ENCODE results near the gene VAPA. TPM values are rescaled to one million over a fixed set of nuclear protein-coding genes. Genes with fewer than 3 reads are reported as not detected.
A peak's percentile ranks its signal among the peaks of the same experiment; 100 is the strongest.

Gene VAPA
- total and polyA plus RNA-seq, 9 of the 15 experiments (the other 6 are each of a cell fraction or from before 2014, with no cell fraction given), result 219 to 902 (median 526) TPM

DNA sequence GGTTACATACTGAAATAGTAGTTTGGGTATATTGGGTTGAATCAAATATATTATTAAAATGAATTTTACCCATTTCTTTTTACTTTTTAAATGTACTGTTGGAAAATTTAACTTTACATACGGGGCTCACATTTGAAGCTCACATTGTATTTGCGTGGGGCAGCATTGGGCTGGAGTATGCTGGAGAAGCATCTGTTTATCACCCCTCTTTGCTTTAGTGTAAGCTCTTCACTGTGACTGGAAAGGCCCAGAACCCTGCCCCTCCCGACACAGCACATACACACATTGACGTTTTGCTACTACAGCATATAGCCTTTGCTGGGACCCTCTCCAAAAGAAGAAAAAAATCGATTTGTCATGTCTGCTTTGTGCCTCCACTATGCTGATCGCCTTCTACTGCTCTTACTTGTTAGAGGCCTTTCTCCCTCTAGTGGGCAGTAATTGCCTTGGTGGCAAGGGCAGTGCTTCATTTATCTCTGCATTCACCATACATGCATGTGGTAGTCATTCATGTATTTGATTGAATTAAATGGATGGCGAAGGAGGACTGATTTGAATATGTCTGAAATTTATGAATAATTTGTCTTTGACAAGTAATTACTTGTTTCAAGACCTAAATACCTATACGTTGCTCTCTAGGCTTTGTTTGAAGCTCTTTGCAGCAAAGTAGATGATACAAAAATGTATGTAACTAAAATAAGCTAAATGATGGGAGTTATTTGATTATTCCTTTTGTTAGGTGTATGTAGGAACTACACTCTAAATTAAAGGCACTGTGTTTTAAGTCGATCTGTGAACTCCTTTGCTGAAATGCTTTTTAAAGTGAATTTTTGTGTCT, 37.4 kb downstream of the VAPA start:
- no peaks in the 10 kb centered on the region for H3K9me1 ChIP-seq (ENCODE audit: control insufficient read depth, insufficient read depth, low read length)
- no peak overlapping the region for H3K4me3 ChIP-seq
- H4K20me1 ChIP-seq (replicated peaks; ENCODE audit: control insufficient read depth, insufficient read depth, low read length), result no peaks in the 10 kb centered on the region
- 0 out of 4 replicates have a peak overlapping the region, but pooled peaks of 1 of the 2 experiments have one; percentile 11 for H3K9ac ChIP-seq (ENCODE audit: insufficient read depth in 1 of 2, low read depth in 2 of 2, low read length in 2 of 2)
- peak overlapping the region; percentile 10; the same call in 1 of the 2 replicates for H3K4me2 ChIP-seq (ENCODE audit: insufficient read depth, low read length)
- DNase-seq (ENCODE audit: extremely low read depth in 1 of 4, low spot score in 3 of 4) (peak; percentile 20 to 79 (median 45)), ATAC-seq (peak; percentile 66), FAIRE-seq (peak; percentile 85)
- H3K27ac ChIP-seq (ENCODE audit: extremely low read depth, low read depth, low read length), result peak overlapping the region; percentile 81
- H3K36me3 ChIP-seq (ENCODE audit: control insufficient read depth, insufficient read depth, low read length), result peaks cover 95% of the 10 kb centered on the region
- 46% methylated on average over 9 of the region's 9 CpGs for WGBS (ENCODE audit: insufficient coverage, low coverage, missing lambda C conversion rate)
- intact Hi-C loops (cut with micrococcal nuclease) (loop anchor here (5.0 to 10.0 kb wide), 5 partner anchors 99 to 376 kb away; no protein-coding TSS in a partner anchor), in situ Hi-C loops (cut with MboI) (no loop called here)
- H2AFZ ChIP-seq (ENCODE audit: low read depth, low read length), result no peak overlapping the region
- H3K79me2 ChIP-seq (ENCODE audit: control insufficient read depth, insufficient read depth, low read length), result peaks cover 96% of the 10 kb centered on the region
- BruUV-seq (replicated peaks), result no TSS peak
- peaks cover 22 to 54% of the 10 kb centered on the region in 2 experiments; a peak in 4 of 5 replicates for H3K4me1 ChIP-seq (replicated peaks in 1 of 2; ENCODE audit: control insufficient read depth in 2 of 2, insufficient read depth in 2 of 2, low read length in 2 of 2)
- H3K9me3 ChIP-seq (replicated peaks; ENCODE audit: control insufficient read depth, insufficient read depth, low read depth, low read length), result no peaks in the 10 kb centered on the region
- ChIA-PET CTCF (ENCODE audit: low intra/inter-chr PET ratio) (interaction anchor here (0.7 to 1.0 kb wide), 2 partner anchors 34 to 139 kb away, joined by 3 read pairs; no protein-coding TSS in a partner anchor), POLR2A (interaction anchor here (0.5 to 2.8 kb wide), 20 partner anchors 7 to 1393 kb away, joined by 3 to 8 read pairs (median 4); no protein-coding TSS in a partner anchor)
- H3K27me3 ChIP-seq (ENCODE audit: control insufficient read depth in 2 of 2, insufficient read depth in 2 of 2, low read length in 2 of 2), result no peaks in the 10 kb centered on the region
- no peak for TF ChIP-seq HNRNPL (IDR thresholded peaks at IDR 0.05; ENCODE audit: low read depth, low read length)
- no peak for TF ChIP-seq KLF6 (CRISPR knock-in tag; IDR thresholded peaks at IDR 0.05; ENCODE audit: borderline replicate concordance)
- TF ChIP-seq, protein P1, sequence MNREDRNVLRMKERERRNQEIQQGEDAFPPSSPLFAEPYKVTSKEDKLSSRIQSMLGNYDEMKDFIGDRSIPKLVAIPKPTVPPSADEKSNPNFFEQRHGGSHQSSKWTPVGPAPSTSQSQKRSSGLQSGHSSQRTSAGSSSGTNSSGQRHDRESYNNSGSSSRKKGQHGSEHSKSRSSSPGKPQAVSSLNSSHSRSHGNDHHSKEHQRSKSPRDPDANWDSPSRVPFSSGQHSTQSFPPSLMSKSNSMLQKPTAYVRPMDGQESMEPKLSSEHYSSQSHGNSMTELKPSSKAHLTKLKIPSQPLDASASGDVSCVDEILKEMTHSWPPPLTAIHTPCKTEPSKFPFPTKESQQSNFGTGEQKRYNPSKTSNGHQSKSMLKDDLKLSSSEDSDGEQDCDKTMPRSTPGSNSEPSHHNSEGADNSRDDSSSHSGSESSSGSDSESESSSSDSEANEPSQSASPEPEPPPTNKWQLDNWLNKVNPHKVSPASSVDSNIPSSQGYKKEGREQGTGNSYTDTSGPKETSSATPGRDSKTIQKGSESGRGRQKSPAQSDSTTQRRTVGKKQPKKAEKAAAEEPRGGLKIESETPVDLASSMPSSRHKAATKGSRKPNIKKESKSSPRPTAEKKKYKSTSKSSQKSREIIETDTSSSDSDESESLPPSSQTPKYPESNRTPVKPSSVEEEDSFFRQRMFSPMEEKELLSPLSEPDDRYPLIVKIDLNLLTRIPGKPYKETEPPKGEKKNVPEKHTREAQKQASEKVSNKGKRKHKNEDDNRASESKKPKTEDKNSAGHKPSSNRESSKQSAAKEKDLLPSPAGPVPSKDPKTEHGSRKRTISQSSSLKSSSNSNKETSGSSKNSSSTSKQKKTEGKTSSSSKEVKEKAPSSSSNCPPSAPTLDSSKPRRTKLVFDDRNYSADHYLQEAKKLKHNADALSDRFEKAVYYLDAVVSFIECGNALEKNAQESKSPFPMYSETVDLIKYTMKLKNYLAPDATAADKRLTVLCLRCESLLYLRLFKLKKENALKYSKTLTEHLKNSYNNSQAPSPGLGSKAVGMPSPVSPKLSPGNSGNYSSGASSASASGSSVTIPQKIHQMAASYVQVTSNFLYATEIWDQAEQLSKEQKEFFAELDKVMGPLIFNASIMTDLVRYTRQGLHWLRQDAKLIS (CRISPR knock-in tag; IDR thresholded peaks at IDR 0.05), result no peak
- no peak for TF ChIP-seq CEBPG (CRISPR knock-in tag; IDR thresholded peaks at IDR 0.05)
- TF ChIP-seq CEBPG (tag; conservative IDR thresholded peaks at IDR 0.05 in 1 of 2, IDR thresholded peaks at IDR 0.05 in 1 of 2), result no peak
- TF ChIP-seq ZNF561 (CRISPR knock-in tag; conservative IDR thresholded peaks at IDR 0.05), result no peak
- TF ChIP-seq RCOR1 (IDR thresholded peaks at IDR 0.05; ENCODE audit: borderline replicate concordance in 1 of 2, low read depth in 2 of 2, low read length in 2 of 2), result 0 out of 4 replicates have a peak, but pooled peaks of 1 of the 2 experiments have one; percentile 41
- TF ChIP-seq, protein P2, sequence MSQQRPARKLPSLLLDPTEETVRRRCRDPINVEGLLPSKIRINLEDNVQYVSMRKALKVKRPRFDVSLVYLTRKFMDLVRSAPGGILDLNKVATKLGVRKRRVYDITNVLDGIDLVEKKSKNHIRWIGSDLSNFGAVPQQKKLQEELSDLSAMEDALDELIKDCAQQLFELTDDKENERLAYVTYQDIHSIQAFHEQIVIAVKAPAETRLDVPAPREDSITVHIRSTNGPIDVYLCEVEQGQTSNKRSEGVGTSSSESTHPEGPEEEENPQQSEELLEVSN (IDR thresholded peaks at IDR 0.05; ENCODE audit: borderline replicate concordance in 1 of 2, extremely low read depth in 1 of 2, insufficient read depth in 1 of 2, insufficient read length in 1 of 2, low read depth in 1 of 2, low read length in 1 of 2, poor library complexity in 1 of 2, severe bottlenecking in 1 of 2), result no peak
- no peak for TF ChIP-seq BRF1 (IDR thresholded peaks at IDR 0.05; ENCODE audit: borderline replicate concordance, extremely low read depth, insufficient read length)
- TF ChIP-seq HIVEP1 (CRISPR knock-in tag; IDR thresholded peaks at IDR 0.05), result no peak
- no peak for TF ChIP-seq ZC3H4 (CRISPR knock-in tag; IDR thresholded peaks at IDR 0.05; ENCODE audit: borderline replicate concordance)
- TF ChIP-seq, protein P3, sequence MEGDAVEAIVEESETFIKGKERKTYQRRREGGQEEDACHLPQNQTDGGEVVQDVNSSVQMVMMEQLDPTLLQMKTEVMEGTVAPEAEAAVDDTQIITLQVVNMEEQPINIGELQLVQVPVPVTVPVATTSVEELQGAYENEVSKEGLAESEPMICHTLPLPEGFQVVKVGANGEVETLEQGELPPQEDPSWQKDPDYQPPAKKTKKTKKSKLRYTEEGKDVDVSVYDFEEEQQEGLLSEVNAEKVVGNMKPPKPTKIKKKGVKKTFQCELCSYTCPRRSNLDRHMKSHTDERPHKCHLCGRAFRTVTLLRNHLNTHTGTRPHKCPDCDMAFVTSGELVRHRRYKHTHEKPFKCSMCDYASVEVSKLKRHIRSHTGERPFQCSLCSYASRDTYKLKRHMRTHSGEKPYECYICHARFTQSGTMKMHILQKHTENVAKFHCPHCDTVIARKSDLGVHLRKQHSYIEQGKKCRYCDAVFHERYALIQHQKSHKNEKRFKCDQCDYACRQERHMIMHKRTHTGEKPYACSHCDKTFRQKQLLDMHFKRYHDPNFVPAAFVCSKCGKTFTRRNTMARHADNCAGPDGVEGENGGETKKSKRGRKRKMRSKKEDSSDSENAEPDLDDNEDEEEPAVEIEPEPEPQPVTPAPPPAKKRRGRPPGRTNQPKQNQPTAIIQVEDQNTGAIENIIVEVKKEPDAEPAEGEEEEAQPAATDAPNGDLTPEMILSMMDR (IDR thresholded peaks at IDR 0.05 in 2 of 3, conservative IDR thresholded peaks at IDR 0.05 in 1 of 3; ENCODE audit: insufficient read depth in 2 of 3, low read depth in 1 of 3, low read length in 3 of 3), result peak; percentile 68 to 85 (median 80)
